Fibroblast of villous mesenchyme (primary cell): ENCODE results near the gene SLC38A10. TPM values are rescaled to one million over a fixed set of nuclear protein-coding genes. Genes with fewer than 3 reads are reported as not detected.

Experiments used
- DNase-seq: peaks from one replicate; pipeline ENCODE4 v3.0.0-alpha.2; 2010; ENCODE audit warnings: low read depth
- H3K4me3 ChIP-seq: 2 replicates; pipeline ENCODE4 v1.5.1; 2011; ENCODE audit warnings: low read depth, mild to moderate bottlenecking, low read length
- total RNA-seq: library from RNA; depleted of rRNA; stranded (reverse); fragments of >200 nt; gene quantifications from 2 replicates; pipeline ENCODE4 v1.2.3, GENCODE V29; 2012
- TF ChIP-seq, protein P1 (sequence below): IDR thresholded peaks from 2 replicates; pipeline ENCODE4 v1.5.1; 2012; ENCODE audit warnings: low read depth, mild to moderate bottlenecking, low read length; ENCODE audit not compliant: insufficient read depth

Gene SLC38A10
- total RNA-seq, 1 donor, result 51.4 TPM

DNA sequence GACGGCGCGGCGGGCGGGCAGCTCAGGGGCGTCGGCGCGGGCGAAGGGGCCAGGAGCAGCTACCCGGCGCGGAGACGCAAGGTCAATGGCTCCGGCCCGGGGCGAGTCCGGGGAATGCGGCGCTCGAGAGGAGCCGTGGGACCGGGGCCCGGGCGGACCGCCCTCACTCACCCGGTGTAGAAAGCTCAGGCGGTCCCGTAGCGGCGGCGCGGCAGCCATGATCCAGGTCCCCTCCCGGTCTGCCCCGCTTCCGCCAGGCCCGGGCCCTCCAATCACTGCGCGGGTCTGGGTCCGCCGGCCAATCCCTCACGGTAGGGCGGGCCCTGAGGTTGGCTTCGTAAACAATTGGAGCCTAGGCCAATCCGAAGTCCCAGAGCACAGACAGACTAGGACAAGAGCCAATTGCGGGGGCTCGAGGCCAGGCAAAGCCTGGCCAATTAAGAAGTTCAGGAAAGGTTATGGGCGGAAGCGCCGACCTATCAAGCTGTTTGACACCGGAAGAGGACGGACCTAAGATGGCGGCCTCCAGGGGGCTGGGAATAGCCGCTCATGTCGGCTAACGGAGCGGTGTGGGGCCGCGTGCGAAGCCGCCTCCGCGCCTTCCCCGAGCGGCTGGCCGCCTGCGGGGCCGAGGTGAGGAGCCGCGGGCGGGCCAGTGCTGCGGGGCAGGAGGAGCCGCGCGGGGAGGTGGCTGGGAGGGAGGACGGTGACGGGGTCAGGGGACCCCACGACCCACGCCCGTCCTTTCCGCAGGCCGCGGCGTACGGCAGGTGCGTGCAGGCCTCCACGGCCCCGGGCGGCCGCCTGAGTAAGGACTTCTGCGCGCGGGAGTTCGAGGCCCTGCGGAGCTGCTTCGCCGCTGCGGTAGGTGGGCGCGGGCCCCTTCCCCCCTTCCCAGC is 56.0 kb downstream of the SLC38A10 start, which contains the start of the genes NDUFAF8 and TEPSIN:
NDUFAF8 (plus strand) TSS at position 504 of the 899 bp plus-strand sequence; CDS start at position 550, 46 bp downstream.
TEPSIN (minus strand) TSS at position 241 of the 899 bp plus-strand sequence; CDS start at position 219, 22 bp downstream.
- peak within 1 kb of the TSS; percentile 86 for H3K4me3 ChIP-seq
- peak; percentile 100 for DNase-seq
- TF ChIP-seq, protein P1, sequence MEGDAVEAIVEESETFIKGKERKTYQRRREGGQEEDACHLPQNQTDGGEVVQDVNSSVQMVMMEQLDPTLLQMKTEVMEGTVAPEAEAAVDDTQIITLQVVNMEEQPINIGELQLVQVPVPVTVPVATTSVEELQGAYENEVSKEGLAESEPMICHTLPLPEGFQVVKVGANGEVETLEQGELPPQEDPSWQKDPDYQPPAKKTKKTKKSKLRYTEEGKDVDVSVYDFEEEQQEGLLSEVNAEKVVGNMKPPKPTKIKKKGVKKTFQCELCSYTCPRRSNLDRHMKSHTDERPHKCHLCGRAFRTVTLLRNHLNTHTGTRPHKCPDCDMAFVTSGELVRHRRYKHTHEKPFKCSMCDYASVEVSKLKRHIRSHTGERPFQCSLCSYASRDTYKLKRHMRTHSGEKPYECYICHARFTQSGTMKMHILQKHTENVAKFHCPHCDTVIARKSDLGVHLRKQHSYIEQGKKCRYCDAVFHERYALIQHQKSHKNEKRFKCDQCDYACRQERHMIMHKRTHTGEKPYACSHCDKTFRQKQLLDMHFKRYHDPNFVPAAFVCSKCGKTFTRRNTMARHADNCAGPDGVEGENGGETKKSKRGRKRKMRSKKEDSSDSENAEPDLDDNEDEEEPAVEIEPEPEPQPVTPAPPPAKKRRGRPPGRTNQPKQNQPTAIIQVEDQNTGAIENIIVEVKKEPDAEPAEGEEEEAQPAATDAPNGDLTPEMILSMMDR, result no peak

DNA sequence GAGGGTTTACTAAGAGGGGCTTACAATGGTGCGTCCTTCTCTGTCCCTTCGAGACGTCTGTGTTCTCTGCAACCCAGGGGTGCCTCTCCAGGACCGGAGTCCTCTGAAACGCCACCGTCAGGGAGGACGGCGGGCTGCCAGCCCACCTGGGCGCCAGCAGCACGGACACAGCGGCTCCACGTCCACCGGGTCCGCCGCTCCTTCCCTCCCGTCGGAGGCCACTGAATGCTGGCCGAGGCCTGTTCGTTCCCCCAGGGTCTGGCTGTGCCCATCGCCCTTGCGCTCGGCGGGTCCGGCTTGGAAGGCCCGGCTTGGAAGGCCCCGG is 56.7 kb downstream of the SLC38A10 start:
- TF ChIP-seq, protein P1, result no peak
- peak overlapping the region; percentile 86 for H3K4me3 ChIP-seq
- no peak for DNase-seq

DNA sequence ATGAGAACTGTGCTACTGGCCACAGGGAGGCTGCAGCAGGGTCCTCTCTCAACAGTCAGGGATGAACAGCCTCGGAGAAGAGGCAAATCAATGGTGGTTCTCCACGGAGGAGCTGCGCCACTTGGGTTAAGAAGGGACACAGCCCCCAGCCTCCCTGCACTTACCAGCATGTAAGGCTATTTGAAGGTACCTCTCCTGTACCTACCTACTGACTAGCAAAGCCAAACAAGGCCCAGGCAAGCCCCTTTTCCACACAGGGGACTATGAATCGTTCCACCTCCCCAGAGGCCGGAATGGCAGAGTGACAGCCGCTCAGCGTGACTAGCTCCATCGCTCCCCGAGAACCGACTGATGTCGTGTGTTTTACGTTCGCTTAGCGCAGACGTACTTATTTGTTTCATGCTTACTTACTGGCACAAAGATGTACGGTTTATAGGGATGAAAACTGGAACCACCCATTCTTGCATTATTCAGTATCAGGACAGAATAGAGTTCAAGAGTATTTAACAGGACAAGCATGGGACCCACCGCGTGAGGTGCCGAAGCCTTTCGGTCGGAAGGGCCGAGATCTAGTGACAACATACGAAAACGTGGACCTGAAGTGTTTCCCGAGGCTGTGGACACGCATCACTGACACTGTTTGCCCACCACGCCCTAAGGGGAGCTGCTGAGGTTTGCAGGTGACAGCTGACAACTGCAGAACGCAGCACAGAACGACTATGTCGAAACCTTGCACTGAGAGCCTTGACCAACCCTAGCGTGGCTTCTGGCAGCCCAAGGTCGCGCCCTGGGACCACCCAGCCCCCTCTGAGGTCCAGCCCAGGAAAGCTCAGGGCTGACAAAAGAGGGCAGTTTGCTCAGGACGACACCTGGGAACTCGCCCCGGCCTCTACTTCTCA is 57.3 kb downstream of the SLC38A10 start:
- peak overlapping the region; percentile 86 for H3K4me3 ChIP-seq
- DNase-seq, result no peak
- TF ChIP-seq, protein P1, result no peak

DNA sequence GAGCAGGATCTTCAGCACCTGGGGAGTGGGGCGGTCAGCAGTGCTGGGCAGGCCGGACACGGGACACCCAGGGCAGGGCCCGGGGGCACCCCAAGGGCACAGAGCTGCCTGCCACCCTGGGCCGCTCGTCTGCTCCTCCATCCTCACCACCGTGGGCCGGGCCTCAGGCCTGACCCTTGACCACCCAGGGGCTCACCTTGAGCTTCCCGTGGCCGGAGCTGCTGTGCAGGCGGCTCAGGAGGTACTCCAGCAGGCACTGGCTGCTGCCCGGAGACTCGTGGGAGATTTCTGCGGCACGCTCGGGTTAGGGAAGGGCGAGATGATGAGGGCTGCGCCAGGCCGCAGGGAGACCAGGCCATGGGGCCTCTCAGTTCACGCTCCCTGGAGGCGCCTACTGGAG is 58.3 kb downstream of the SLC38A10 start:
- DNase-seq, result no peak
- TF ChIP-seq, protein P1, result no peak
- H3K4me3 ChIP-seq, result no peak overlapping the region

DNA sequence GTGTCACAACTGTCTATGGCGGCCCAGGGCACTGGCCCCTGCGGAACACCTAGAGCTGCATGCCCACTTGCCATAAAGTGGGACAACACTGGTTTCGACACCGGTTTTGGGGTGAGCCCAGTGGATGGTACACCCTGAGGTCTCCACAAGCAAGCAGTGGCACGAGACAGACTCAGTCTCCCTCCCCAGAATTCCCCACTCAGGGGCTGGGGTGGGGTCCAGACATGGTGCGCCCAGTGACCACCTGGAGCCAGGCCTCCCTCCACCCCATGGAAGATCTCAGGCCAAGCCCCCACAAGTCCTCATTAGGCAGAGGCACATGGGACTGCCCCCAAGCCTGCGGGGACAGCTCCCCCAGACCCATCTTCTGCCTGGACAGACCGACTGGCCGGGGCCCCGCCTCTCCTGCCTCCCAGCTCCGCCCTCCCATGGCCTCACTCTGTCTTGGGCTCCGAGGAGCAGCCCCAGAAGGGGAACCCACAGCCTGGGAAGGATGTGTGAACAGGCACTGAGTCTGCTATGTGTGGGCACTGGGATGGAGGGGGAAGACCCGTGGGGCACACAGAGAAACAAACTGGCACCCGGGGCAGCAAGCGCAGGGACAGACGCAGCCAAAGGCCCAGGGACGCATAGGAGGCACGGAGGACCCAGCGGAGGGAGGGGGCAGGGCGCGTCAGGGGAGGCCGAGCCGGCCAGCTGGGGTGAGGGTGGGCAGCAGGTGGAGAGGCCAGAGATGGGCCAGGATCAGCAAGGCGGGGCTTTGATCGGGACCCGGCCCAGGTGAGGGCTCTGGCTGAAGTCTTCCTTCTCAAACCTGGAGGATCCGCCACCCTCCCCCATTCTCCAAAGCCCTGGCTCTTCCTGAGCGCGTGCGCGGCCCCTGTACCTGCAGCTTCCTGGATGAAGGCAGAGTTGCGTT is 59.0 kb downstream of the SLC38A10 start:
- no peak overlapping the region for H3K4me3 ChIP-seq
- no peak for DNase-seq
- TF ChIP-seq, protein P1, result no peak
